ENCODE data around the gene LRCH4.

The LRCH4 gene

GRCh38 chr7:100585511-100586265 lies at the start of gene LRCH4:
Gene LRCH4 (minus strand): TSS chr7:100586129. CDS start chr7:100586100, 29 bp downstream.
- peak within 1 kb of the TSS; percentile 87 for H3K4me3 ChIP-seq (ENCODE audit: control insufficient read depth, low read depth, low read length)
- no peak for TF ChIP-seq CTCF (conservative IDR thresholded peaks at IDR 0.05; ENCODE audit: control insufficient read depth, insufficient read depth, low read depth, low read length)
- DNase-seq (ENCODE audit: low read depth): peak; percentile 17

- peak; percentile 24 for DNase-seq (ENCODE audit: low read depth)
- H3K4me3 ChIP-seq (ENCODE audit: control insufficient read depth, low read depth, low read length): peak overlapping the region; percentile 19
- TF ChIP-seq CTCF (conservative IDR thresholded peaks at IDR 0.05; ENCODE audit: control insufficient read depth, insufficient read depth, low read depth, low read length): peak; percentile 20
Observed at GRCh38 chr7:100632951-100633717, 47.2 kb upstream of the LRCH4 start.

- H3K4me3 ChIP-seq (ENCODE audit: control insufficient read depth, low read depth, low read length): no peak overlapping the region
- no peak for TF ChIP-seq CTCF (conservative IDR thresholded peaks at IDR 0.05; ENCODE audit: control insufficient read depth, insufficient read depth, low read depth, low read length)
- no peak for DNase-seq (ENCODE audit: low read depth)
Observed at GRCh38 chr7:100630066-100630465, 44.1 kb upstream of the LRCH4 start.

- DNase-seq (ENCODE audit: low read depth): peak; percentile 25
Observed at GRCh38 chr7:100629117-100629716, 43.3 kb upstream of the LRCH4 start.

GRCh38 chr7:100627238-100627549 lies 41.3 kb upstream of the LRCH4 start:
- no peak overlapping the region for H3K4me3 ChIP-seq (ENCODE audit: control insufficient read depth, low read depth, low read length)
- DNase-seq (ENCODE audit: low read depth): no peak
- no peak for TF ChIP-seq CTCF (conservative IDR thresholded peaks at IDR 0.05; ENCODE audit: control insufficient read depth, insufficient read depth, low read depth, low read length)

More at GRCh38 chr7:100629117-100629716, 43.3 kb upstream of the LRCH4 start:
- no peak overlapping the region for H3K4me3 ChIP-seq (ENCODE audit: control insufficient read depth, low read depth, low read length)
- peak; percentile 41 for TF ChIP-seq CTCF (conservative IDR thresholded peaks at IDR 0.05; ENCODE audit: control insufficient read depth, insufficient read depth, low read depth, low read length)

- TF ChIP-seq CTCF (conservative IDR thresholded peaks at IDR 0.05; ENCODE audit: control insufficient read depth, insufficient read depth, low read depth, low read length): no peak
- H3K4me3 ChIP-seq (ENCODE audit: control insufficient read depth, low read depth, low read length): peak overlapping the region; percentile 3
- DNase-seq (ENCODE audit: low read depth): peak; percentile 80
Observed at GRCh38 chr7:100626530-100627237, 40.8 kb upstream of the LRCH4 start.

All from fibroblast of mammary gland (primary cell).